Measurements from ENCODE around the gene ZNF260.

DNA sequence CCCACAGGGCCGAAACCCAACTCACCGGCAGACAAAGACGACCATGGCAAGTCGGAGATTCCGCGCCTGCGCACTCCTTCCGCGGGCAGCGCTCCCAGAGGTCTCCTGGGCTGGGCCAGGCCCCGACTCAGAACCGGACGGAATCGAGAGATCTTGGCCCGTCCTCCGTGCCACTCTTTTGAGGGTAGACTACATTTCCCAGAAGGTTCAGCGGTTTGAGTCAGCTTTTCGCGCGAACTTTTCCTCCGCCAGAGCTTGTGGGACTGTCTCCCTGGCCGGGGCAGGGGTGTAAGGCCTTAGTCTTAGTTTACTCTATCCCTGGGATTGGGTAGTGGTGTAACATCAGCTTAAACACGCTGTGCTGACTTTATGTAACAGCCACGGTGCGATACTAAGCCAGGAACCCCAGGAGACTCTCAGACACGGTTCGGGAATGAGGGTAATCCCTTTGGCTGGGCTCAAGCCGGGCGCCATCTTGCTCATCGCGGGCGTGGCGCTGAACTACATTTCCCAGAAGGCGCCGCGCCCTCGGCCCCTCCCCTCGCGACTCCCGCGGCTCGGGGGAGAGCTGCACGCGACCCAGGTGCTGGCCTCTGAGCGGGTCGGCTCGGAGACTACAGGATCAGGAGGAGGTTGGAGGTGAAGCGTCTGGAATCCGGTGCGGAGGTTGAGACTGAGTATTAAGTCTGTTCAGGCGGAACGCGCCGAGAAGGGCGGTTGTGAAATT lies at the start of gene ZNF260:
- TF ChIP-seq POLR2A (IDR thresholded peaks at IDR 0.05; ENCODE audit: low read depth, low read length) = peak; percentile 78
- peak; percentile 55; the same call in 1 of the 2 replicates for TF ChIP-seq POLR2AphosphoS5 (IDR thresholded peaks at IDR 0.05; ENCODE audit: low read depth, low read length)
- TF ChIP-seq TAF1 (IDR thresholded peaks at IDR 0.05; ENCODE audit: borderline replicate concordance, low read depth, low read length) = peak; percentile 74

All from GM12892 (cell line).